HepG2 (cell line): ENCODE data around the gene RCBTB2. TPM values are rescaled to one million over a fixed set of nuclear protein-coding genes. Genes with fewer than 3 reads are reported as not detected.

Experiments used
- ATAD3A ChIP-seq: sonication (generic); formaldehyde crosslinking; IDR thresholded peaks from 2 replicates; pipeline ENCODE4 v1.4.0; 2020; ENCODE audit warnings: missing genetic modification reagents
- CBX2 ChIP-seq, 2 experiments: fragments of 200-600 bp in 1 of 2; sonication (generic); formaldehyde crosslinking in 1 of 2; IDR thresholded peaks; 2 replicates each; pipeline versions ENCODE4 v1.7.0 to v1.8.1; 2018 to 2022; ENCODE audit warnings: low read depth in 2 of 2, low read length in 1 of 2, mild to moderate bottlenecking in 1 of 2, missing genetic modification reagents in 1 of 2
- DNMT1 ChIP-seq: sonication (generic); formaldehyde crosslinking; IDR thresholded peaks from 2 replicates; pipeline ENCODE4 v1.5.1; 2020; ENCODE audit warnings: mild to moderate bottlenecking, missing genetic modification reagents
- HNRNPL ChIP-seq: fragments of 200-400 bp; formaldehyde crosslinking; IDR thresholded peaks from 2 replicates; pipeline ENCODE4 v1.6.1; 2017; ENCODE audit warnings: mild to moderate bottlenecking, low read depth, low read length
- IKZF4 ChIP-seq: sonication (generic); formaldehyde crosslinking; IDR thresholded peaks from 2 replicates; pipeline ENCODE4 v1.5.1; 2020; ENCODE audit warnings: borderline replicate concordance, mild to moderate bottlenecking, low read depth, missing genetic modification reagents; ENCODE audit errors: not compliant biosample characterization
- MBNL3 ChIP-seq: fragments of 250-450 bp; sonication (Bioruptor Pico); conservative IDR thresholded peaks from 2 replicates; pipeline ENCODE4 v1.8.0; 2022; ENCODE audit warnings: mild to moderate bottlenecking, inconsistent platforms
- MIER2 ChIP-seq: IDR thresholded peaks from 2 replicates; pipeline ENCODE4 v1.6.1; 2016; ENCODE audit warnings: missing biosample characterization, missing genetic modification reagents
- SRF ChIP-seq: IDR thresholded peaks from 2 replicates; pipeline ENCODE4 v1.6.1; 2011; ENCODE audit warnings: mild to moderate bottlenecking, low read depth, low read length, moderate library complexity
- TEAD3 ChIP-seq: optimal IDR thresholded peaks from 2 replicates; pipeline ENCODE3; 2016; ENCODE audit warnings: borderline replicate concordance
- ZNF33B ChIP-seq: sonication (generic); formaldehyde crosslinking; IDR thresholded peaks from 2 replicates; pipeline ENCODE4 v1.5.1; 2020; ENCODE audit warnings: mild to moderate bottlenecking, missing genetic modification reagents
- ZNF552 ChIP-seq: sonication (generic); formaldehyde crosslinking; IDR thresholded peaks from 2 replicates; pipeline ENCODE4 v1.9.0; 2022; ENCODE audit warnings: missing genetic modification reagents, mild to moderate bottlenecking, borderline replicate concordance
- polyA plus RNA-seq, 8 experiments: library from polyadenylated mRNA; depleted of rRNA in 3 of 8; stranded (reverse) in 7 of 8; unstranded in 1 of 8; fragments of >200 nt; fragmentation: Illumina TruSeq in 4 of 8; extraction: Trizol in 4 of 8; gene quantifications; 2 replicates each; pipeline versions ENCODE4 v1.2.1 to v1.2.3, GENCODE V29; 2011 to 2016; ENCODE audit warnings: low read depth in 4 of 8, missing spikeins in 1 of 8, mixed read lengths in 1 of 8; ENCODE audit not compliant: insufficient read depth in 1 of 8
- total RNA-seq, 5 experiments: library from RNA; depleted of rRNA; stranded (reverse); fragments of >200 nt; fragmentation: Illumina TruSeq; extraction: Trizol; gene quantifications; 2 replicates each; pipeline ENCODE4 v1.2.3, GENCODE V29; 2016; ENCODE audit warnings: low read depth in 1 of 5
- TF ChIP-seq, protein P1 (sequence below): sonication (generic); formaldehyde crosslinking; IDR thresholded peaks from 2 replicates; pipeline ENCODE4 v1.5.0; 2020; ENCODE audit warnings: mild to moderate bottlenecking, missing genetic modification reagents, borderline replicate concordance
- TF ChIP-seq, protein P2 (sequence below): fragments of 450-650 bp; IDR thresholded peaks from 2 replicates; pipeline ENCODE4 v1.6.1; 2016
- TF ChIP-seq, protein P3 (sequence below): sonication (generic); formaldehyde crosslinking; IDR thresholded peaks from 2 replicates; pipeline ENCODE4 v1.8.1; 2023; ENCODE audit warnings: mild to moderate bottlenecking, inconsistent platforms, moderate library complexity, missing genetic modification reagents, borderline replicate concordance

The RCBTB2 gene
- total and polyA plus RNA-seq, 2 of the 13 experiments (the other 11 are each of a cell fraction or from before 2014, with no cell fraction given), result 1.9 to 2.7 TPM

DNA sequence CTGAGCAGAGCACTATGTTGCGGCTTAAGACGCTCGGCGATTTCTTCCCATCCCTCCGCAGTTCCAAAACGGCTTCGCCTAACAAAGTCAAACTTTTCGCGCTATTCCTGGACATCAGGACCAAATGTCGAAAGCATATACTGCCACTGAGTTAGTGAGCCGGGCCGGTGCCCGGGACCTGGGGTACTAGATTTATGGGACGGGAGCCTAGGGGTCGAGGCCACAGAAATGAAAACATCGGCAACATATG is 699 bp downstream of the RCBTB2 start (continued):
- no peak for TF ChIP-seq IKZF4 (CRISPR knock-in tag)
- TF ChIP-seq MIER2 (CRISPR knock-in tag), result no peak
- no peak for TF ChIP-seq ZNF33B (CRISPR knock-in tag)
- TF ChIP-seq ATAD3A (CRISPR knock-in tag), result no peak
- TF ChIP-seq, protein P1, sequence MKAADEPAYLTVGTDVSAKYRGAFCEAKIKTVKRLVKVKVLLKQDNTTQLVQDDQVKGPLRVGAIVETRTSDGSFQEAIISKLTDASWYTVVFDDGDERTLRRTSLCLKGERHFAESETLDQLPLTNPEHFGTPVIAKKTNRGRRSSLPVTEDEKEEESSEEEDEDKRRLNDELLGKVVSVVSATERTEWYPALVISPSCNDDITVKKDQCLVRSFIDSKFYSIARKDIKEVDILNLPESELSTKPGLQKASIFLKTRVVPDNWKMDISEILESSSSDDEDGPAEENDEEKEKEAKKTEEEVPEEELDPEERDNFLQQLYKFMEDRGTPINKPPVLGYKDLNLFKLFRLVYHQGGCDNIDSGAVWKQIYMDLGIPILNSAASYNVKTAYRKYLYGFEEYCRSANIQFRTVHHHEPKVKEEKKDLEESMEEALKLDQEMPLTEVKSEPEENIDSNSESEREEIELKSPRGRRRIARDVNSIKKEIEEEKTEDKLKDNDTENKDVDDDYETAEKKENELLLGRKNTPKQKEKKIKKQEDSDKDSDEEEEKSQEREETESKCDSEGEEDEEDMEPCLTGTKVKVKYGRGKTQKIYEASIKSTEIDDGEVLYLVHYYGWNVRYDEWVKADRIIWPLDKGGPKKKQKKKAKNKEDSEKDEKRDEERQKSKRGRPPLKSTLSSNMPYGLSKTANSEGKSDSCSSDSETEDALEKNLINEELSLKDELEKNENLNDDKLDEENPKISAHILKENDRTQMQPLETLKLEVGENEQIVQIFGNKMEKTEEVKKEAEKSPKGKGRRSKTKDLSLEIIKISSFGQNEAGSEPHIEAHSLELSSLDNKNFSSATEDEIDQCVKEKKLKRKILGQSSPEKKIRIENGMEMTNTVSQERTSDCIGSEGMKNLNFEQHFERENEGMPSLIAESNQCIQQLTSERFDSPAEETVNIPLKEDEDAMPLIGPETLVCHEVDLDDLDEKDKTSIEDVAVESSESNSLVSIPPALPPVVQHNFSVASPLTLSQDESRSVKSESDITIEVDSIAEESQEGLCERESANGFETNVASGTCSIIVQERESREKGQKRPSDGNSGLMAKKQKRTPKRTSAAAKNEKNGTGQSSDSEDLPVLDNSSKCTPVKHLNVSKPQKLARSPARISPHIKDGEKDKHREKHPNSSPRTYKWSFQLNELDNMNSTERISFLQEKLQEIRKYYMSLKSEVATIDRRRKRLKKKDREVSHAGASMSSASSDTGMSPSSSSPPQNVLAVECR (CRISPR knock-in tag), result no peak
- TF ChIP-seq ZNF552 (CRISPR knock-in tag), result no peak
- TF ChIP-seq HNRNPL, result no peak
- TF ChIP-seq, protein P2, sequence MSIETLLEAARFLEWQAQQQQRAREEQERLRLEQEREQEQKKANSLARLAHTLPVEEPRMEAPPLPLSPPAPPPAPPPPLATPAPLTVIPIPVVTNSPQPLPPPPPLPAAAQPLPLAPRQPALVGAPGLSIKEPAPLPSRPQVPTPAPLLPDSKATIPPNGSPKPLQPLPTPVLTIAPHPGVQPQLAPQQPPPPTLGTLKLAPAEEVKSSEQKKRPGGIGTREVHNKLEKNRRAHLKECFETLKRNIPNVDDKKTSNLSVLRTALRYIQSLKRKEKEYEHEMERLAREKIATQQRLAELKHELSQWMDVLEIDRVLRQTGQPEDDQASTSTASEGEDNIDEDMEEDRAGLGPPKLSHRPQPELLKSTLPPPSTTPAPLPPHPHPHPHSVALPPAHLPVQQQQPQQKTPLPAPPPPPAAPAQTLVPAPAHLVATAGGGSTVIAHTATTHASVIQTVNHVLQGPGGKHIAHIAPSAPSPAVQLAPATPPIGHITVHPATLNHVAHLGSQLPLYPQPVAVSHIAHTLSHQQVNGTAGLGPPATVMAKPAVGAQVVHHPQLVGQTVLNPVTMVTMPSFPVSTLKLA, result no peak
- TF ChIP-seq TEAD3 (CRISPR knock-in tag), result no peak
- TF ChIP-seq SRF, result no peak
- TF ChIP-seq DNMT1 (CRISPR knock-in tag), result no peak
- TF ChIP-seq, protein P3, sequence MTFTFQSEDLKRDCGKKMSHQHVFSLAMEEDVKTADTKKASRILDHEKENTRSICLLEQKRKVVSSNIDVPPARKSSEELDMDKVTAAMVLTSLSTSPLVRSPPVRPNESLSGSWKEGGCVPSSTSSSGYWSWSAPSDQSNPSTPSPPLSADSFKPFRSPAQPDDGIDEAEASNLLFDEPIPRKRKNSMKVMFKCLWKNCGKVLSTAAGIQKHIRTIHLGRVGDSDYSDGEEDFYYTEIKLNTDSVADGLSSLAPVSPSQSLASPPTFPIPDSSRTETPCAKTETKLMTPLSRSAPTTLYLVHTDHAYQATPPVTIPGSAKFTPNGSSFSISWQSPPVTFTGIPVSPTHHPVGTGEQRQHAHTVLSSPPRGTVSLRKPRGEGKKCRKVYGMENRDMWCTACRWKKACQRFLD (CRISPR knock-in tag), result no peak
- no peak for TF ChIP-seq CBX2 (IDR thresholded peaks at IDR 0.05; ENCODE audit: low read depth, low read length)
- TF ChIP-seq CBX2 (CRISPR knock-in tag; IDR thresholded peaks at IDR 0.05; ENCODE audit: low read depth), result no peak
- no peak for TF ChIP-seq MBNL3 (CRISPR knock-in tag)
